Esophagus muscularis mucosa (tissue), 4 donors: ENCODE measurements around the gene MAP3K3.

Experiments
- EP300 ChIP-seq: sonication (generic); formaldehyde crosslinking; IDR thresholded peaks from one replicate; pipeline ENCODE4 v1.6.1; 2017; ENCODE audit warnings: antibody characterized with exemption
- POLR2A ChIP-seq: fragments of 450-650 bp; IDR thresholded peaks from one replicate; pipeline ENCODE4 v1.6.1; 2017; ENCODE audit warnings: antibody characterized with exemption, moderate library complexity, mild to moderate bottlenecking, low read depth
- POLR2AphosphoS5 ChIP-seq, 2 donors: sonication (generic); formaldehyde crosslinking; IDR thresholded peaks; one replicate each; pipeline ENCODE4 v1.6.1; 2017; ENCODE audit warnings: antibody characterized with exemption in 2 of 2
- TF ChIP-seq, protein P1 (sequence below), 3 experiments: fragments of 200-600 bp in 2 of 3; fragments of 450-650 bp in 1 of 3; sonication (generic) in 2 of 3; IDR thresholded peaks; one replicate each; pipeline ENCODE4 v1.5.1; 2017 to 2019; ENCODE audit warnings: antibody characterized with exemption in 3 of 3, mild to moderate bottlenecking in 2 of 3, moderate library complexity in 1 of 3

DNA sequence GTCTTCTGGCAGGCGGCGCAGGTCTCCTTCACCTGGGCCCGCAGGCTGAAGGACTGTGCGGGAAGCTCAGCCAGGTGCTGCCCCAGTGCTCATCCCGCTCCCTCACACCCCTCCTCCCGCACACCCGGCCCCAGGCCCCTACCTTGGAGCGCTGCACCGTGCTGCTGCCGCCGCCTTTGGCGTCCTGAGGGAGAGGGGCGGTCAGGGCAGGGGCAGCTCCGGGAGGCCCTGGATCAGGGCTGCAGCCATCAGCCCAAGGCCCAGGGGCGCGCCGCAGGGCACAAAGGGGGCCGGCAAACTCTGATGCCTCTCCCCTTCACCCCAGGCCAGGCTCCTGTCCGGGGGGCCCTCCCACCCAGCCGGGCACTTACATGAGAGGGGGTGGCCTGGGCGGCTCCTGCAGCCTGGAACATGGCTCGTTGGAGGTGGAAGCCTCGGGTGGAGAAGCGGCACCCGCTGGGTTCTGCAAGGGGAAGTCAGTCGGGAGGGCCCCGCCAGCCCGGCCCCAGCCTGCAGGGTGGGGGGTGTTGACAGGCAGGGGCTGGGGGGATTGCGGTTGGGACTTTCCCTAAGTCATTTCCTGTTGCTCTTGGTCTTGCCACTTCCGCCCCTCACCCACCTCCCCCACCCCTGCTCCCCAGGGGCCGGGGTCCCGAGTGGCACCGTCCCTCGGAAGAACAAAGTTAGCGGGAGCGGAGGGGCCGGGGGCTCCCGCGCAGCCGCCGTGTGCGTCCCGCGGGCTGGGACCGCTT lies 76.8 kb downstream of the MAP3K3 start:
- TF ChIP-seq, protein P1, sequence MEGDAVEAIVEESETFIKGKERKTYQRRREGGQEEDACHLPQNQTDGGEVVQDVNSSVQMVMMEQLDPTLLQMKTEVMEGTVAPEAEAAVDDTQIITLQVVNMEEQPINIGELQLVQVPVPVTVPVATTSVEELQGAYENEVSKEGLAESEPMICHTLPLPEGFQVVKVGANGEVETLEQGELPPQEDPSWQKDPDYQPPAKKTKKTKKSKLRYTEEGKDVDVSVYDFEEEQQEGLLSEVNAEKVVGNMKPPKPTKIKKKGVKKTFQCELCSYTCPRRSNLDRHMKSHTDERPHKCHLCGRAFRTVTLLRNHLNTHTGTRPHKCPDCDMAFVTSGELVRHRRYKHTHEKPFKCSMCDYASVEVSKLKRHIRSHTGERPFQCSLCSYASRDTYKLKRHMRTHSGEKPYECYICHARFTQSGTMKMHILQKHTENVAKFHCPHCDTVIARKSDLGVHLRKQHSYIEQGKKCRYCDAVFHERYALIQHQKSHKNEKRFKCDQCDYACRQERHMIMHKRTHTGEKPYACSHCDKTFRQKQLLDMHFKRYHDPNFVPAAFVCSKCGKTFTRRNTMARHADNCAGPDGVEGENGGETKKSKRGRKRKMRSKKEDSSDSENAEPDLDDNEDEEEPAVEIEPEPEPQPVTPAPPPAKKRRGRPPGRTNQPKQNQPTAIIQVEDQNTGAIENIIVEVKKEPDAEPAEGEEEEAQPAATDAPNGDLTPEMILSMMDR (IDR thresholded peaks at IDR 0.05): no peak
- no peak for TF ChIP-seq POLR2A
- peak in 1 of 2 donors; percentile 20 for TF ChIP-seq POLR2AphosphoS5 (IDR thresholded peaks at IDR 0.05)
- TF ChIP-seq EP300: no peak
